Activated CD8-positive, alpha-beta memory T cell treated with anti-CD3 and anti-CD28 coated beads, Interleukin-2, amount 50 U/mL, for 24 hours (primary cell): ENCODE measurements around the gene MTFP1.
"Not testable (repeated sequence)": the region's sequence is repeated elsewhere in the genome, so short reads cannot be mapped to it uniquely, and the experiment has no call there.

Source experiments
- DNase-seq: peaks from one replicate; pipeline ENCODE4 v3.0.0-alpha.2; 2020; ENCODE audit errors: extremely low read depth

Gene MTFP1

DNA sequence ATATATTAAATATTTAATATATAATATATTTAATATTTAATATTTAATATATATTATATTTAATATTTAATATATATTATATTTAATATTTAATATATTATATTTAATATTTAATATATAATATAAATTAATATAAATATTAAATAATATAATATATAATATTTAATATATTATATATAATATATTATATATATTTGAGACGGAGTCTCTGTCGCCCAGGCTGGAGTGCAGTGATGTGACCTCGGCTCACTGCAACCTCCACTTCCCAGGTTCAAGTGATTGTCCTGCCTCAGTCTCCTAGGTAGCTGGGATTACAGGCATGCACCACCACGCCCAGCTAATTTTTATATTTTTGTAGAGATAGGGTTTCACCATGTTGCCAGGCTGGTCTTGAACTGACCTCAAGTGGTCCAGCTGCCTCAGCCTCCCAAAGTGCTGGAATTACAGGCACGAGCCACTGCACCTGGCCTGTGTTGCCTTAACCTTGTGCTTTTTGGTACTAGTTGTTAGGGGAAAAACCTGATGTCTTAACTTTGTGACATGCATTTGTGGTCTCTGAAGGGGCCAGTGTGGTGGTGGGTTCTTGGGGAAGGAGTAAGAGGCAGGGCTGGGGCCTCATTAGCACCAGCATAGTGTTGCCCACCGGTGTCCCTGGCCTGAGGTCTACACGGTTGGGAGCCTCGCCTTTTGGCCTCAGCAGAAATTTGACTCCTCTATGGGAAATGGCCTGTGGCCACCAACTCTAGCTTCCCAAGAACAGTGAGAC is 29.7 kb downstream of the MTFP1 start:
- DNase-seq, result no peak

DNA sequence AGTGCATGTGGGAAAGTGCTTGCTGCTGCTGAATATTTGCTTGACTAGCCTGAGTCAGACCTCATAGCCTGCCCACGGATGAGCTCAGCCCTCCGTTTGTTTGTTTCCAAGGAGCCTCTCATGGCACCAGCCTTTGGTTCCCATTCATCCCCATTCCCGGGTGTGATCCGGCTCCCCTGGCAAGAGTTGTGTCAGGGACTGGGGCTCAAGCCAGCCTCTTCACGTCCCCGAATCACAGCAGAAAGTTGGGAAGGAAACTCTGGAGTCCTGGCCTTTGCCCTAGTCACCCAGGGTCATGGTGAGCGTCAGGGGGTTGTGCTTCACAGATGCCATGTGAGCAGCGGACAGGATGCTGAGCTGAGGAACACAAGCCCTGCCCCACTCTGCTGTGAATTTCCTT is 32.4 kb downstream of the MTFP1 start:
- no peak for DNase-seq

DNA sequence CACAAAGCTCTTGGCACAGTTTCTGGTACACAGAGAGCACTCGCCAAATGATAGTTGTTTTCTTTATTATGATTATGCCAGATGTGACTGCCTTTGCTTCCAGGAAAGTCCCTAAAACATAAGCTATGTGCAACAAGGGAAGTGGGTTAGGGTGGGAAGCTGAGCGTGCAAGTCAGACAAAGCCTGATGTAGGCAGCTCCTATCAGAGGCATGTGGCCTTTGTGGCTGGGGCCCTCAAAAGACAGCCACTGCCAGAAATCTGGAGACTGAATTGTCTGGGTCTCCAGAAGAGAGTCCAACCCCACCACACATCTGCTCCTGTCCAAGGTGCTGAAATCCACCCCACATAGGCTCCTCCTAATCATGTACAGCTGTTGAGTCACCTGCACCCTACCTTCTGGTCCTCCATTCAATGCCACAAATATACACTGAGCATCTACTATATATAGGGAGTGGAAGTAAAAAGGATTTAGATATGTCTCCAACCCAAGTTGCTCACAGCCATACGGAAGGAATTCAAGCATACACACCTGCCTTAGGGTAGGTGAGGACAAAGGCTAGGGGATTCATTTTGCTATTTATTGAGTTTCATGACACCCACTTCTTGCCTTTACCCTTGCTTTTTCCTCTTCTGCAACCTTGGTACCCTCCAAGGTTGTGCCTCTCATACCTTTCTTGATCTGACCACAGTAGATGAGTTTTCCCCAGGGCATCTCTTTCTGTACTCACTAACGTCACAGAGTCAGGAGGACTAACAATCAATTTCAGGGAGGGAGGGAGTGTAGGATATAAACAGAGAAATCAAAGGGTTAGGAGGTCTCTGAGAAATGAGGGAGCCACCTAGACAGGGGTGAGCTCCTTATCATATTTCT is 33.8 kb downstream of the MTFP1 start:
- no peak for DNase-seq

DNA sequence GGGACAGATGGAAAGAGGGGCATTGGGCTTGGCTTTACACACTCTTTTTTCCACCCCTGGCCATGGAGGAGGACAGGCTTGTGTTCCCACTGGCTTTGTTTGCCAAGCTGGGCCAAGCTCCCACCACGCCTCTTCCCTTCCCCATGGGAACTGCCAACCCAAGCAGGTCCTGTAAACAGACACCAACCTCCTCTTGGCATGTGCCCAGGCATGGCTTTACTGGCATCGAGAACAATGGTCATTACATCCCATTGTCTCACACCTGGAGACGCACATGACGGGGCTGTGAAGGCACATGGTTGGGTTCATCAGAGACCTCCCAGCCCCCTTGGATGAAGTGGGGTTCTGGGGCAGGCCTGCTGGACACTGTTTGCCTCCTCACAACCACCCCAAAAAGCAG is 34.6 kb downstream of the MTFP1 start:
- no peak for DNase-seq

DNA sequence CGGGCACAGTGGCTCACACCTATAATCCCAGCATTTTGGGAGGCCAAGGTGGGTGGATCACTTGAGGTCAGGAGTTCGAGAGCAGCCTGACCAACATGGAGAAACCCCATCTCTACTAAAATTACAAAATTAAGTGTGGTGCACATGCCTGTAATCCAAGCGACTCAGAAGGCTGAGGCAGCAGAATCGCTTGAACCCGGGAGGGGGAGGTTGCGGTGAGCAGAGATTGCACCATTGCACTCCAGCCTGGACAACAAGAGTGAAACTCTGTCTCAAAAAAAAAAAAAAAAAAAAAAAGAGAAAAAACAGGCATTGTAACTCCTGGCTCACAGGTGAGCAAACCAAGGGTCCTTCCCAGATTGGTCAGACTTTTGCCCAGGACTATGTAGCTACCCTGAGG is 35.0 kb downstream of the MTFP1 start:
- not testable (repeated sequence) for DNase-seq

DNA sequence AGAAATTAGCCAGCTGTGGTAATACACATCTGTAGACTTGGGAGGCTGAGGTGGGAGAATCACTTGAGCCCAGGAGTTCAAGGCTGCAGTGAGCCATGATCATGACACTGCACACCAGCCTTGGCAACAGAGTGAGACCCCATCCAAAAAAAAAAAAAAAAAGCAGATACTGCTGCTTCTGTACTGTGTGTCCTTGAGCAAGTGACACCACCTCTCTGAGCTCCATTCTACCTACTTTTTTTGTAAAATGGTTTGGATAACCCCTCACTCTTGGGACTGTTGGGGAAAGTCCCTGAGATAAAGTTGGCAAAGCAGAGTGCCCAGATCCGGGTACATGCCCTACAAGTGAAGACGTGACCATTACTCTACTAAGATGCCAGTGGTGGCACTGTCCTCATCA is 43.6 kb downstream of the MTFP1 start:
- DNase-seq, result no peak

DNA sequence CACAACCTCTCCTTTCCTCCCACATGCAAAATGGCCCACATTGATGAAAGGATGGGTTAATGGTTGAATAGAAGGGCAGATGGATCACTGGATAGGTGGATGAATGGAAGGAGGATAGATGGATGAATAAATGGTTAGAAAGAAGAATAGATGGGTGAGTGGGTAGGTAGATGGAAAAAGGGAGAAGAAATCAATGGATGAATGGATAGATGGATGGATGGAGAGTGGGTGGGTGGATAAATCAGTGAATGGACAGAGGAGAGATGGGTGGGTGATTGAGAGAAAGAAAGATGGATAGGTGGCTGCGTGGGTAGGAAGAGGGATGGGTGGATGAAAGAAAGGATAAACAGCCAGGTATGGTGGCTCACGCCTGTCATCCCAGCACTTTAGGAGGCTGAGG is 45.1 kb downstream of the MTFP1 start:
- no peak for DNase-seq

DNA sequence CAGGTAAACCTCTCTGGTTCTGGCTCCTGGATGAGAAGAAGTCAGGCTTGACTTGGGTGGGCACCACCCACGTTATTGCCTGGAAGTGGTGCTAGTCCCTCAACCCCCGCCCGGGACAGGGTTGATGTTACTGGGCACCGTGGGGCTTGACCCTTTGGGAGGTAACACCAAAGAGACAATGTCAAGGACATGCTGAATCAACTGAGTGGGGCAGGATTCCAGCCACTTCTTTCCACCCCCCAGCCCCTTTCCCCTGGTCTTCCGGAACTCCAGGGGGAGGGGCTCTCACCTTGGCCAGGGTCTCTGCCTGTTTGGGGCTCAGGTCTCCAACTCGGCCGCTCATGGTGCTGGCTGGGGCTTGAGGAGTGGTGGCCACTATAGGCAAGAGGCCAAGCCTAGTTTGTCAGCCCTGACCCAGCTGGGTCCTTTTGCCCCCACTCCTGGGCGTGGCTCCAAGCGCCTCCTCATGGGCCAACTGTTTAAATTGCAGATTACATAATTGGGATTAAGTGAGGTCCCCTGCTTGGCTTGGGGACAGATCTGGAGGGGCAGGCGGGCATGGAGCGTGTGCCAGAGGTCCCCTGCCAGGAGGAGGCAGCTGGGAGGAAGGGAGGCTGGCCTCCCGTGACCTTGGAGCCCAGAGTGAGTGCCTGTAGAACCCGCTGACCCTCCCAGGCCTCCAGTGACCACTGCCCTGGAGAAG is 46.2 kb downstream of the MTFP1 start, which contains the start of gene SEC14L3:
SEC14L3 (minus strand) TSS at position 402 of the 703 bp plus-strand sequence; CDS start at position 343, 59 bp downstream.
- no peak for DNase-seq

DNA sequence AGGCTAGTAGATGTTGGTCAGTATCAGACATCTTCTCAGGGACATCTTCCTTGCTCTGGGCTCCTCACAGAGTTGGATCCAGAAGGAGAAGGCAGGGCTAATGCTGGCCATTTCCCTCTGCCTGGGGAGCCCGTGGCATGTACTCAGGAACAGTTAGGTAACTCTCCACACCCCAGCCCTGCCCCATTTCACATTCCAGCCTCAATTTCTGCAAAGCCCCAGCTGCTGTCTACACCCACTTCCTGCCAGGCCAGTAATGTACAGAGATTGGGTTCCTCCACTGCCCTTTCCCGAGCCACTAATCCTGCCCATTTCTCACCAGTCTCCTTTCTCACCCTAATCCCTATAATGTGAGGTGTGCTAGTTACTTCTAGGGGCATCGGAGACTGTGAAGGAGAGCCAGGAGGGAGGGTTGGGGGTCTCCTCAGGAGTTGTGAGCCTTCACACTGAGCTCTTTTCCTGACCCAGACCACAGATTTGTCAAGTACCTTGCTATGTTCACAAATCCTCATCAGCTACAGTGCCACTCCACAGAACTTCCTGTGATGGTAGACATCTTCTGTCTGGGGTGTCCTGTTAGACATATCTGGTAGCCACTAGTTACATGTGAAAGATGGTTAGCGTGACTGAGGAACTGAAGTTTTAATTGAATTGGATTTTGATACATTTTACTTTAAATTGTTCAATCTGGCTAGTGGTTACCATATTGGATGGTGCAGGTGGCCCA is 47.6 kb downstream of the MTFP1 start:
- DNase-seq, result no peak

DNA sequence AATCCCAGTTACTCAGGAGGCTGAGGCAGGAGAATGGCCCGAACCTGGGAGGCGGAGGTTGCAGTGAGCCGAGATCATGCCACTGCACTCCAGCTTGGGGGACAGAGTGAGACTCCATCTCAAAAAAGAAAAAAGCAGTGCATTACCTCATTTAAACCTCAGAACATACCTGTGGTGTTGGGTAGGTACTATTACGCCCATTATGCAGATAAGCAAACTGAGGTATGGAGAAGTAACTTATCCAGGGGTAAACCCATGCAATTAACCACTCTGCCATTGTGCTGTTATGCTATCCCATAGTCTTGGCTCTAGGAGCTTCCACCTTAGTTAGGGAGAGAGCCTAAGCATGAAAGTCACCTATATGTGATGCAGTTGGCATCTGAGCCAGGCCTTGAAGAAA is 48.6 kb downstream of the MTFP1 start:
- no peak for DNase-seq

DNA sequence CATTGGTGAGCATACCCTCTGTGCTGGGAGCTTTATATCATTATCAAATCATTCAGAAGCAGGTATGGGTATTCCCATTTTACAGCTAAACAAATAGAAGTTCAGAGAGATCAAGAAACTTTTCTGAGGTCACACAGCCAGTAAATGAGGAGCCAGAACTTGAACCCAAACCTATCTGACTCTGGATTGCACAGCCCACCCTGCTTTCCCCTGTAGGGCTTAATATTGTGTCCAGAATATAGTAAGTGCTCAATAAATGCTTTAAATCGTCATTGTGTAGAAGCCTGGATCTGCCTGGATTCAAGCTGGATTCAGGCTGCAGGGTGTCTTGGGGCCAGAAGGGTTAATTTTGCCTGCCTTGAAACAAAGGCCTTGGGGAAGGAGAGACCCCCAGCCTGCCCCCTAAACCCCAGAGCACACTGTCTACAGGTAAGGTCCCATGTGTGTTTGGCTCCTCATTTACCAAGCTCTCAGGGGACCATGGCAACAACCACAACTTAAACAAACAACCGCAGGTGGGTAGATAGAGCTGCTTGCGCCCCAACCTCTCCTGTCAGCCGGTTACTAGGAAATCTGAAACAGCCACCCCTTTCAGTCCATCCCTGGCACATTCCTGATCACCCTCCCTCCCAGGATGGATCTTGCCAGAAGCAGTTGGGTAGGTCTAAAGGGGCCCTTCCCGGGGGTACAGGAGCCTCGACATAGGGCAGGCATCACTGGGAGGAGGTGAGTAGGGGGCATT is 49.3 kb downstream of the MTFP1 start:
- no peak for DNase-seq
